GM10266 (cell line): ENCODE measurements around the gene NCAPG.

ENCODE experiments used
- DNase-seq: peaks from one replicate; pipeline ENCODE4 v3.0.0; 2012; ENCODE audit errors: extremely low spot score
- CTCF ChIP-seq: IDR thresholded peaks from 2 replicates; pipeline ENCODE4 v1.5.1; 2012; ENCODE audit warnings: mild to moderate bottlenecking, low read depth; ENCODE audit not compliant: control insufficient read depth, insufficient read depth; ENCODE audit errors: missing control alignments

The NCAPG gene

DNA sequence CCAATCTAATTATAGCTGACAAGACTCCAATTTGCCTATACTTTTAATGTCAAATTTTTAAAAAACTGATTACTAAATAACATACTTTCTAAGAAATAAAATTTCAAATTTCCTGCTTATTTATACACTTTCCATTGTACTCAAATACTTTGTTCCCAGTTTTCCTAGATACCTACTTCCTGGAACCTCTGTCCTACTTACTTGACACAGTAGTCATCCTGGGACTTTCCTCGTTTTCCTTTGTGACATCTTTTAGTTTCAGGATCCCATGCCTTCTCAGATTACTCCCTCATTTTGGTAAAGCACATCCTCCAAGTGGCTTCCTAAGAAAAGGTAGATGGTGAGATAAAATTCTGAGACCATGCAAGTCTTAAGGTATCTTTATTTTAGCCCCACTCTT lies 16.0 kb upstream of the NCAPG start:
- DNase-seq = no peak
- no peak for TF ChIP-seq CTCF

- DNase-seq = no peak
- TF ChIP-seq CTCF = no peak
Measured at GRCh38 chr4:17797808-17798207, 13.0 kb upstream of the NCAPG start.

DNA sequence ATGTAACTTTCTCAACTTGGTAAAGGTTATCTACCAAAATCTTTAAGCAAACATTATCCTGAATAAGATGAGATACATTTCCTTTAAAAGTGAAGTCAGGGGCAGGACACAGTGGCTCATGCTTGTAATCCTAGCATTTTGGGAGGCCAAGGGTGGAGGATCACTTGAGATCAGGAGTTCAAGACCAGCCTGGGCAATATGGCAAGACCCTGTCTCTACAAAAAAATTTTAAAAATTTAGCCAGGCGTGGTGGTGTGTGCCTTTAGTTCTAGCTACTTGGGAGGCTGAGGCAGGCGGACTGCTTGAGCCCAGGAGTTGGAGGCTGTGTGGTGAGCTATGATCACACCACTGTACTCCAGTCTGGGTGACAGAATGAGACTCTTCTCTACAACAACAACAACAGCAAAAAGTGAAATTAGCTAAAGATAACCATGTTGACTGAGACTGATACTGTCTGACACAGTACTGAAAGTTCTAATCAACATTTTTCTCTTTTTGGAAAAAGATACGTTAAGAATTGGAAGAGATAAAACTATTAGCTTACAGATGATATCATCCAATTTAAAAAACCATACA lies 5.1 kb upstream of the NCAPG start:
- no peak for DNase-seq
- TF ChIP-seq CTCF = no peak

DNA sequence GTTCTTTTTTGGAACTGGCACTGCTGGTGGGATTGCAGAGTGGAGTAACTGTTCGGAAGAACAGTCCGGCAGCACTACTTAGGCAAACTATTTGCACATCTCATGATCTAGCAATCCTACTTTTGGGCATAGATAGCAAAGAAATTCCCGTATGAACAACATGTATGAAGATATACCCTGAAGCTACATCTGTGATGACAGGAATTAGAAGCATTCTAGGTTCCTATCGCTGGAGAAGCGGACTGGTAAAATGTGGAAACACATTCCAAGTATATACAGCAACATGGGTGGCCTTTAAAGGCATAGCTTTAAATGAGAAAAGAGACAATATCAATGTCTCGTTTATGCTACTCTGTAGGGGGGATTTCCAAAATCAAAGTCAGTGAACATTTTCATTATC lies 3.3 kb upstream of the NCAPG start:
- TF ChIP-seq CTCF = no peak
- no peak for DNase-seq

DNA sequence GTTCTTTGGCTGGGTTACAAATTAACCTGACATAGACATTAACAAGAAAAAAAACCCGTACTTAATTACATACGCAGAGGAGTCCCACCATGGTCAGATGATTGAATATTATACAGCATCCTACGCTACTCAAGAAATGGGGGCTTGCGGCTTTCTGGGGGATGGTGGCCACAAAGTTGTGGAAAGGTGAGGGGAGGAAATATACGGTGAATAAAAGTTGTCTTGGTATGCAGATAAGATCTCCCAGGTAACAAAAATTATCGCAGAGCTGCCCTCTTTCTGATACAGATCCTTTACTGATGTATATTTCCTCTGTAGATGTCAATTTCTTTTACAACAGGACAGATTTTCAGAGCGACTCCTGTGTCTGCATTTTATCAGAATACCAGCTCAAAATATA lies 1.1 kb upstream of the NCAPG start:
- TF ChIP-seq CTCF = no peak
- DNase-seq = no peak

DNA sequence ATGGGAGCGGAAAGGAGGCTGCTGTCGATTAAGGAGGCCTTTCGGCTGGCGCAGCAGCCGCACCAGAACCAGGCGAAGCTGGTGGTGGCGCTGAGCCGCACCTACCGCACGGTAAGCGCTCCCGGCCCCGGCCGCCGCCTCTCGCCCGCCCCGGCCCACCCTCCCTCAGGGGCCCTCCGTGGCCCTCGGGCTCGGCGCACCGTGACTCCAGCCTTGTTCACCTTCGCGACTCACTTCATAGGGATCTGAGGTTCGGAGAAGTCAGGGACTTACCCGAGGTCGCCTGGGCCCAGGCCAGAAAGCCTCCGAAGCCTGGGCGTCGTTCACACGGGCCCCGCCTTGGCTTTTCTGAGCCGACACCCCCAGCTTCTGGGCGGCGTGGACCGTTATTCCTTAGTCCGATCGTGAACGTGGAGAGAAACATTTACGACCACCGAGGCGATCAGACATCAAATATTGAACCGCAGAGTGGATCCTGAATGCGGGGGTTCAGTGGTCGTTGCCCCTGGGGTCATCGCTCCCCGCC lies 362 bp downstream of the NCAPG start:
- no peak for DNase-seq
- no peak for TF ChIP-seq CTCF

GRCh38 chr4:17812125-17812524 lies 1.3 kb downstream of the NCAPG start:
- DNase-seq = no peak
- TF ChIP-seq CTCF = no peak
